BE2C (cell line): ENCODE data around the gene MPC1L.

Experiments
- DNase-seq: peaks from one replicate; pipeline ENCODE4 v3.0.0-alpha.2; 2020
- H3K27me3 ChIP-seq: fragments of 250-450 bp; sonication (Bioruptor Pico); 2 replicates; pipeline ENCODE4 v1.5.1; 2020; ENCODE audit warnings: mild to moderate bottlenecking
- H3K36me3 ChIP-seq: fragments of 250-450 bp; sonication (Bioruptor Pico); 2 replicates; pipeline ENCODE4 v1.5.1; 2020; ENCODE audit warnings: mild to moderate bottlenecking
- H3K4me1 ChIP-seq: fragments of 250-450 bp; sonication (Bioruptor Pico); 2 replicates; pipeline ENCODE4 v1.5.1; 2020
- H3K4me3 ChIP-seq: 2 replicates; pipeline ENCODE4 v1.5.1; 2011; ENCODE audit warnings: low read depth, low read length
- H3K9me3 ChIP-seq: fragments of 250-450 bp; sonication (Bioruptor Pico); 2 replicates; pipeline ENCODE4 v1.5.1; 2020
- CTCF ChIP-seq: IDR thresholded peaks from 2 replicates; pipeline ENCODE4 v1.5.1; 2012; ENCODE audit warnings: mild to moderate bottlenecking, low read depth, low read length

Gene MPC1L

DNA sequence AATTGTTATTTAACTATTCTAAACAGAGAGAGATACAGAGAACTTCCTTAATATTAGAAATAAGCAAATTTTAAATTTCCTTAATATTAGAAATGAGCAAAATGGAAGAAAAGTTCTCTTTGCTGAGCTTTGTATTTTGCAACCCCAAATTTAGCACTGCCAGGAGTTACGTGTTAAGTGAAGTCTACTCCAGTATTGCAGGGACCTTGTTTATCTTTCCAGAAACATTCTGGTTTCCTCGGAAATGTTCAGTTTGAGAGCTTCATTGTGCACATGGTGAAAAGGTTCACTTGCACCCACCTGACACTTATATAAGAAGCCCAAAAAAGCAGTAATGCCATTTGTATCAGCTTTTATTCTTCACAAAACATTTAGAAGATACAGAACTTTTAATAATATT is 30.3 kb downstream of the MPC1L start:
- no peak for TF ChIP-seq CTCF
- DNase-seq: no peak
- no peaks in the 10 kb centered on the region for H3K4me1 ChIP-seq
- H3K4me3 ChIP-seq: no peak overlapping the region
- H3K9me3 ChIP-seq: no peaks in the 10 kb centered on the region
- H3K27me3 ChIP-seq: no peaks in the 10 kb centered on the region
- no peaks in the 10 kb centered on the region for H3K36me3 ChIP-seq

DNA sequence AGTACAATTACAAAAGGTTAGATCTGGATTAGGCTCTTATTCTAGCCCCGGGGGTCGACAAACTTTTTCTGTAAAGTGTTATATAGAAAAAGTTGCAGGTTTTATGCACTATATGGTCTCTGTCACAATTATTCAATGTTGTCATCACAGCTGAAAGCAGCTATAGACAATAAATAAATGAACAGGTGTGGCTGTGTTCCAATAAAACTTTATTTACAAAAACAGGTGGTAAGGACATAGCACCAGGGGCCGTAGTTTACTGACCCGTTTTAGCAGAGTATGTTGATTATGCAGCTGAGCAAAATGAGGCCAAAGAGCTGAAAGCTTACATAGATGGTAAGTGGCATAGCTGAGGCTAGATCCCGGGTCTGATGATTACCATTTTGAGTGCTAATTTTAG is 37.2 kb downstream of the MPC1L start:
- no peak for TF ChIP-seq CTCF
- H3K4me3 ChIP-seq: no peak overlapping the region
- DNase-seq: no peak
- H3K4me1 ChIP-seq: no peaks in the 10 kb centered on the region
- H3K36me3 ChIP-seq: peaks cover 9% of the 10 kb centered on the region; the same call in 1 of the 2 replicates
- no peaks in the 10 kb centered on the region for H3K9me3 ChIP-seq
- no peaks in the 10 kb centered on the region for H3K27me3 ChIP-seq

GRCh38 chrX:40661489-40661888 is 38.3 kb downstream of the MPC1L start:
- Histone ChIP-seq H3K4me1 (no peaks in the 10 kb centered on the region), H3K36me3 (peaks cover 9% of the 10 kb centered on the region; the same call in 1 of the 2 replicates), H3K4me3 (no peak overlapping the region), H3K27me3 (no peaks in the 10 kb centered on the region), H3K9me3 (no peaks in the 10 kb centered on the region)
- no peak for DNase-seq
- no peak for TF ChIP-seq CTCF

DNA sequence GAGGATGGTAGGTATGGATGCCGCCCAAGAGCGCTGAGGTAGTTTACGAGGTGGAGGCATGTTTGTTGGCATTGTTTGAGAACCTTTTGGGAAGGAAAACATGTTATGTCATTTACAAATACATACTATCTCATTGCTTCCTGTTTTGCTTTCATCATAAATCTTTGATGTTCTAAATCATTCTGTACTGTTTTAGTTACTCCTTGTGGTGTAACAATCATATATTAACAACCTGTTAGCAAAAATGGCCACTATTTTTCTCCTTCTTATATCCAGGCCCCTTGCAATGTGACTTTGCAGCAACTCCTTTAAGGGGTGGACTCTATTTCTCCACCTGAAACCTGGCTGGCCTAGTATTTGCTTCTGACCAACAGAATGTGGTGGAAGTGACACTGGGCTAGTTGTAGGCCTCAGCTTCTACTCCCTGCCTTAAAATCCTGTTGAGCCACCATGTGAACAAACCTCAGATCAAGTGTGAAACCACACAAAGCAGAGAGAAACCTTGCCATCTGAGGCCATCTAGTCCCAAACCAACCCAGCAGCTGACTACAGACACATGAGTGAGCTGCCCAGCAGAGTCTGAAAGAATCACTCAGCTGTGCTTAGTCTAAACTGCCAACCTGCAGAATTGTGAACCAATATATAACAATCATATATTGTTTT is 40.0 kb downstream of the MPC1L start:
- Histone ChIP-seq H3K36me3 (peaks cover 9% of the 10 kb centered on the region; the same call in 1 of the 2 replicates), H3K27me3 (no peaks in the 10 kb centered on the region), H3K9me3 (no peaks in the 10 kb centered on the region), H3K4me3 (no peak overlapping the region), H3K4me1 (no peaks in the 10 kb centered on the region)
- no peak for DNase-seq
- TF ChIP-seq CTCF: no peak

DNA sequence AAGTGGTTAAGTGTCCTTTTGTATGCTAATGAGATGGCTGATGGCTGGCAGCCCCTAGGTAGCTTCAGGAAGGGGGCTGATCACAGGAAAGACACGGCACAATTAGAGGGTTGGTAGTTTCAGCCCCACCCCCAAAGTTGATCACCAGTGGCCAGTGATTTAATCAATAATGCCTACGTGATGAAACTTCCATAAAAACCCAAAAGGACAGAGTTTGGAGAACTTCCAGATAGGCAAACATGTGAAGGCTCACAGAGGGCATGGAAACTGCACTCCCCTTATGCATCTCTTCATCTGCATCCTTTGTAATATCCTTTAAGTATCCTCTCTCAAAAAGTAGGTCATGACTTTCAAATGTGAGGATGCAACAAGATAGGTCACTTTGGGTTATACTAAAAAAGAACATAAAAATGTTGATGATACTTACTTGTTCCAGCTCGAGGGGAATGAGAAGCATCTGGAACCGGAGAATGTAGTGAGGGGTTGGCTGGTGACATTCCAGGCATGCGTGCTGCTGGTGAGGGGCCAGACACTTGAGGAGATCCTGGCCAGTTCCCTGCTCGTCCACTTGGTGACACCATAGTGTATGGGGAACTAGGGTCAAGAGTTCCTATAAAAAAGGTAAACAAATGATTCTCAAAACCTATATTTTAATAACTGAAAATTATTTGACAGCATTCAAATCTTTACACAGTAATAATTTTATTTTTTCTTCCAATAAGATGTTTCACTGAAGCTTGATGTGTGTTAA is 40.8 kb downstream of the MPC1L start:
- Histone ChIP-seq H3K9me3 (no peaks in the 10 kb centered on the region), H3K4me3 (no peak overlapping the region), H3K27me3 (no peaks in the 10 kb centered on the region), H3K36me3 (peaks cover 9% of the 10 kb centered on the region; the same call in 1 of the 2 replicates), H3K4me1 (no peaks in the 10 kb centered on the region)
- peak; percentile 49 for TF ChIP-seq CTCF
- peak; percentile 22 for DNase-seq

DNA sequence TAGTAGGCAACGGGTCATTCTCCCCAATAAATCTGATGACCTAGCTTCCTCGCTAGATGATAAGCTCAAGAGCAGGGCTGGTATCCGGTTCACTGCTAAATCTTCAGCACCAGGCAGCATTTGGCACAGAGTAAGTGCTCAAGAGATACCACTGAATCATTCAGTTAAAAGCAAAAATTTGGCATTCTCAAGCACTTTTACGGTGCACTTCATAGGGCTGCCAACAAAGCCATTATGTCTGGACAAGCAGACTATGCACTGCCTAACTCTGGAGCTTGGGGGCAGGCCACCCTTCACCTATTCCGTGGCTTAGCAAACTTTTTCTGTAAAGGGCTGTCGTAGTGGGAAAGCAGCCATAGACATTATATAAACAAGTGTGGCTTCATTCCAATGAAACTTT is 47.9 kb downstream of the MPC1L start:
- Histone ChIP-seq H3K27me3 (no peaks in the 10 kb centered on the region), H3K9me3 (no peaks in the 10 kb centered on the region), H3K4me3 (no peak overlapping the region), H3K4me1 (no peaks in the 10 kb centered on the region), H3K36me3 (no peaks in the 10 kb centered on the region; the same call in none of the 2 replicates)
- peak; percentile 19 for DNase-seq
- TF ChIP-seq CTCF: no peak; the same call in 1 of the 2 replicates
